DMS114 treated with DMSO at 0.1 percent for 48 hours (cell line): Measurements from ENCODE around the gene SMTN.

Experiments
- DNase-seq: peaks from one replicate; lab custom pipeline; 2025; ENCODE audit not compliant: unreplicated experiment; lab: John Stamatoyannopoulos, UW

The SMTN gene

GRCh38 chr22:31125521-31126117, 44.5 kb downstream of the SMTN start:
- DNase-seq = no peak

GRCh38 chr22:31126128-31126868, 45.2 kb downstream of the SMTN start:
- no peak for DNase-seq

- DNase-seq = no peak
These were observed 45.7 kb downstream of the SMTN start for GRCh38 chr22:31126869-31127175.

- DNase-seq = no peak
These were observed 46.2 kb downstream of the SMTN start for GRCh38 chr22:31127181-31127772.

GRCh38 chr22:31128156-31128555, 47.0 kb downstream of the SMTN start:
- DNase-seq = no peak

GRCh38 chr22:31130873-31131272, 49.8 kb downstream of the SMTN start:
- DNase-seq = no peak

GRCh38 chr22:31133911-31134310, 52.8 kb downstream of the SMTN start:
- DNase-seq = no peak

GRCh38 chr22:31134688-31135087, 53.6 kb downstream of the SMTN start:
- DNase-seq = no peak

- DNase-seq = no peak
These were observed 54.6 kb downstream of the SMTN start for GRCh38 chr22:31135706-31136105.

- no peak for DNase-seq
These were observed 55.0 kb downstream of the SMTN start for GRCh38 chr22:31136155-31136554.

- no peak for DNase-seq
These were observed 55.6 kb downstream of the SMTN start for GRCh38 chr22:31136711-31137110.

- no peak for DNase-seq
These were observed 56.6 kb downstream of the SMTN start for GRCh38 chr22:31137721-31138120.

GRCh38 chr22:31138126-31138525, 57.0 kb downstream of the SMTN start:
- no peak for DNase-seq

GRCh38 chr22:31139066-31139465, 57.9 kb downstream of the SMTN start:
- no peak for DNase-seq

GRCh38 chr22:31139866-31140716, 59.0 kb downstream of the SMTN start, which contains the start of gene PLA2G3:
Gene PLA2G3, minus strand, starts transcription at chr22:31140508. Its CDS starts 154 bp downstream, at chr22:31140354.
- DNase-seq = no peak

GRCh38 chr22:31140746-31141145, 59.6 kb downstream of the SMTN start:
- DNase-seq = no peak

- DNase-seq = no peak
These were observed 60.4 kb downstream of the SMTN start for GRCh38 chr22:31141551-31141950.

- DNase-seq = no peak
These were observed 61.2 kb downstream of the SMTN start for GRCh38 chr22:31142285-31142684.

GRCh38 chr22:31143038-31143437, 61.9 kb downstream of the SMTN start:
- no peak for DNase-seq

GRCh38 chr22:31143537-31143936, 62.4 kb downstream of the SMTN start:
- DNase-seq = no peak

GRCh38 chr22:31144223-31144622, 63.1 kb downstream of the SMTN start:
- no peak for DNase-seq

GRCh38 chr22:31148488-31148887, 67.4 kb downstream of the SMTN start:
- no peak for DNase-seq
